GM18505 (cell line): Measurements from ENCODE around the gene CXADR.
A peak's percentile ranks its signal among the peaks of the same experiment; 100 is the strongest.
"Not testable (repeated sequence)": the region's sequence is repeated elsewhere in the genome, so short reads cannot be mapped to it uniquely, and the experiment has no call there.

ENCODE experiments used
- ATAC-seq: cut with Tn5 transposase; IDR thresholded peaks from one replicate; pipeline ENCODE4 v1.9.1; 2021; ENCODE audit not compliant: unreplicated experiment
- POLR2A ChIP-seq: IDR thresholded peaks from 4 replicates; pipeline ENCODE4 v1.6.1; 2011; ENCODE audit warnings: borderline replicate concordance; ENCODE audit not compliant: insufficient read depth, insufficient read length; ENCODE audit errors: extremely low read depth

CXADR gene

DNA sequence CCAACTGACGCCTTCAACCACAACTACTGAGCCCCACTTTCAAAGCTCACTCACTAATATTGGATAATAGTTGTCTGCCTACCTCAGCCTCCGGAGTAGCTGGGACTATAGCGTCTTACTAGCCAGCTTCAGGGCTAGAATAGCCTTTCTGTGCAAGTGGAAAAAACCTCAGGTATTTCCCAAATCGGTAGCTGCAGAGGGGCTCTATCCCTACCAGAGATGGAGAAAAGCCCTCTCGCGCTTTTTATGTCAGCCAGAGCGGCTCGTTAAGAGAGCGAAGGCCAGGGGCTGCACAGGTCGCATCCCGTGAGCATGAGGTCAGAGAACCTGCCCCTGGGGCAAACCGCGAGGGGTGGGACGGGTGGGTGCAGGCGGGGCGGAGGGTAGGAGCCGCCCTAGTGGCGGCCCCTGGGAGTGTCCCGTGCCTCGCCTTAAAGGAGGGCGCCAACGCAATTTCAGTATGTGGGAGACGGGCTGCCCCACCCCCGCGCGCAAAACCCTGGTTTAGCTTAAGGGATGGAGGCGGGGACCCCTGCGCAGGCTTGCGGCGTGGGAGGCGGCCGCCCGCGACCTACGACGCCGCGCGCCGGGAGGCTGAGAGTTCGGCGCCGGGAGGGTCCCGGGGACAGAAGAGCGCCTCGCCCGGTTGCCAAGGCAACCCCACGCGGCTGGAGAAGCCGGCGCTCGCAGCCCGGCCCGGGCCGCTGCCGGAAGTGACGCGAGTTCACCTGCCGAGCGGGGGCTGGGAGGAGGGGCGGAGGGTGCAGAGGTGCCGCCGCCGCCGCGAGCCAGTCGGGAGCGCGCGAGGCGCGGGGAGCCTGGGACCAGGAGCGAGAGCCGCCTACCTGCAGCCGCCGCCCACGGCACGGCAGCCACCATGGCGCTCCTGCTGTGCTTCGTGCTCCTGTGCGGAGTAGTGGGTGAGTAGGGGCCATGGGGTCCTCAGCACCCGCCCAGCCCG is at the start of gene CXADR:
Gene CXADR, plus strand, starts transcription at position 791 of the 961 bp plus-strand sequence. Its CDS starts 87 bp downstream, at position 878.
- peak; percentile 96 for ATAC-seq
- no peak for TF ChIP-seq POLR2A

DNA sequence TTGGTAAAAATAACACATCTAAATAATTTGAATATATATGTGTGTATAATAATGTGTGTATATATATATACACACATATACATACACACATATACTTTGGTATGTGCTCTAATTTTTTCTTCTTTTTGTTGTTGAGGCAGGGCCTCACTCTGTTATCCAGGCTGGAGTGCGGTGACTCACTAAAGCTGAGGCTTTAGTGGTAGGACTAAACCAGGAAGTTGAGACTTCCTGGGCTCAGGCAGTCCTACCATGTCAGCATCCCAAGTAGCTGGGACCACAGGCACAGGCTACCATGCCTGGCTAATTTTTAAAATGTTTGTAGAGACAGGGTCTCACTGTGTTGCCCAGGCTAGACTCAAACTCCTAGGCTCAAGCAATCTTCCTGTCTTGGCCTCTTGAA is 46.7 kb upstream of the CXADR start:
- ATAC-seq: no peak
- no peak for TF ChIP-seq POLR2A

DNA sequence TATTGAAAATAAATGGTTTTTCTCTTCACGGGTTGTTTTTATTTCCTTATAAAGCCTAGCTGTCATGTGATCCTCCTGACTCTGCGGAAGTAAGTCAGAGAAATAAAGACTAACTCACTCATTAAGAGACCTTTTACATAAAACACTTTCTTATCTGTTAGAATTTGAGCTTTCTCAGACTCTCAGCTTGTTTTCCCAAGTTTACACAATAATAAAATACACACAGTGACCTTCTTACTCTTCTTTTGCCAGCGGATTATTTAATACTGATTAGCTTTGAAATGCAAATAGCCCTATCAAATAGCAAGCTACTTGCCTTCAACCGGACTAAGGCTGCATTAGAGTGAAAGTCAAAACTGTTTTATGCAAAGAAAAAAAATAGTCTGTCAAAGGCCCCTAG is 45.5 kb upstream of the CXADR start:
- no peak for ATAC-seq
- TF ChIP-seq POLR2A: no peak

DNA sequence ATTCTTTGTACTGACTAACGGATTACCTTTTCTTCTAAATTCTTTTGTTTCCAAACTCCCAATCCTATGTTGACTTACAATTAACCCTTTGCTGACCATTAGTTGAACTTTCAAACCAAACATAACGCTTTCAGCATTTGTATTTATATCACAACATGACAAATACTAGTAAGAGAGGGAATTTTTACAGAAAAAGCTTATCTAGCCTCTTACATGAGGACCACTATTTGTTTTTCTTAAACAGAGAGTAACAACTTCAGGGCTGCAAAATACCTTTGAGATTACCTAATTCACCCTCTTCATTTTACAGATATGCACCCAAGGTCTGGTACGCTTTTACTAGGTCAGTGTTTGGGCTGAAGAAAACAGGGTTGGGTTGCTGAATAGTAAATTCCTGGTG is 45.0 kb upstream of the CXADR start:
- no peak for TF ChIP-seq POLR2A
- no peak for ATAC-seq

DNA sequence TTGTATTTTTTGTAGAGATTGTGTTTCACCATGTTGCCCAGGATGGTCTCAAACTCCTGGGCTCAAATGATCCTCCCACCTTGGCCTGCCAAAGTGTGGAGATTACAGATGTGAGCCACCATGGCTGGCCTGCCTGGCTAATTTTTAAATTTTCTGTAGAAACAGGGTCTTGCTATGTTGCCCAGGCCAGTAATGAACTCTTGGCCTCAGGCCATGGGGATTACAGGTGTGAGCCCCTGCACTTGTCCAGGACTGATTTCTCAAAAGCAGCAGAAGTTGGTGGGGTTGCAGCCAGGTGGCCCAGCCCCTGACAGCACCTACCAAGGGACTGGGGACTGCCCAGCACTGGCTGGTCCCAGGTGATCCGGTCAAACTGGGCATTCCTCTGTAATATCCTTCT is 44.1 kb upstream of the CXADR start:
- TF ChIP-seq POLR2A: no peak
- no peak for ATAC-seq

DNA sequence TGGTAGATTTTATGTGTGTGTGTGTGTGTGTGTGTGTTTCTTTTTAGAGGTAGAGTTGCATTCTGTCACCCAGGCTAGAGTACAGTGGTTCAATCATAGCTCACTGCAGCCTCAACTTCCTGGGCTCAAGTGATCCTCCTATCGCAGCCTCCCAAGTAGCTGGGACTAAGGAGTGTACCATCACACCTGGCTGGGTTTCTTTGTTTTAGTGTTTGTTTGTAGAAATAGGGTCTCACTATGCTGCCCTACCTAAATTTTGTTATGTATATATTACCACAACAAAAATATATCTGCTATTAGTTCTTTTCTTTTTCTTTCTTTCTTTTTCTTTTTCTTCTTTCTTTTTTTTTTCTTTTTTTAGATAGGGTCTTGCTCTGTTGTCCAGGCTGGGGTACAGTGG is 43.1 kb upstream of the CXADR start:
- TF ChIP-seq POLR2A: no peak
- no peak for ATAC-seq

DNA sequence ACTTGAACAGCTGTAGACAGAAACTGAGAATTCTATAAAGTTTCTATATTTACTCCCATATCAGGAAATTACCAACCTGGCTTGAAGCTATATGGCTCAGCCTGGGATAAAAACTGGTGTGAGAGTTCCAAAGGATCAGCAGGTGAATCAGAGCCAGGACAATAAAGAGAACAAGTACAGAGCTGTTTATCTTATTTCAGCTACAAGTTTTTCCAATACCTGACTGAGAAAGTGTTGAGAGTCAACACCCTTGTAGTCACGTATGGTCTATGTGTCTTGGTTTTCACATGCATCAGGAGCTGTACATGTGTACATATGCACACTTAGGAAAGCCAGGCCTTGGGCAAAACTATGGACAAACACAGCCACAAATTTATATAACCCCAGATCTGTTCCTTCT is 40.7 kb upstream of the CXADR start:
- ATAC-seq: no peak
- no peak for TF ChIP-seq POLR2A

DNA sequence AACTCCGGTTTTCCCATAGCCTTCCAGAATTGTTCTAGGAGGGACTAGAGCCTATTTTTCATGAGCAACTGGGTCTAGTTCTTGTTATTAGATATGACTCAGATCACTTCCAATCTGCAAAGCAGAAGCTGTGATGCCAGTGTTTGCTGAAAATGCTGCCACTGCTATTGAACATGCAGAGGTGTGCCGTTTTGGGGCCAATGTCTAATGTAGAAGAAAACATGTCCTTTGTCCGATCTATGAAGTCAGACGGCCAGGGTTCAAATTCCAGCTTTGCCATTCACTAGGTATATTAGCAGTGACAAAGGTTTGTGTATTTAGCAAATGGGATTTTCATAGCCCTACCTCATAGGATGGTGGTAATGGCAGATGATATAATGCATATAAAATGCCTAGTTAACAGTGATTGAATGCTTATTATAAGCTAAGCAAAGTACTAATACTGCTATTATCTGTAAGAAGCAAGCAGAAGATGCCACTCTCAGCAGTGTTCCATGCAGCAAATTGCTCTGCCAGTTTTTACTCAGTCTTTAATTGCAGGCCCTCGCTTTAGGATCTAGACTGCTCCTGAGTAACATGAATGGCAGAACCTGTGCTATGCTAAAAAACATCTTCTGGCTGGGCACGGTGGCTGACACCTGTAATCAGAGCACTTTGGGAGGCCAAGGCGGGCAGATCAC is 40.1 kb upstream of the CXADR start:
- no peak for ATAC-seq
- TF ChIP-seq POLR2A: no peak

DNA sequence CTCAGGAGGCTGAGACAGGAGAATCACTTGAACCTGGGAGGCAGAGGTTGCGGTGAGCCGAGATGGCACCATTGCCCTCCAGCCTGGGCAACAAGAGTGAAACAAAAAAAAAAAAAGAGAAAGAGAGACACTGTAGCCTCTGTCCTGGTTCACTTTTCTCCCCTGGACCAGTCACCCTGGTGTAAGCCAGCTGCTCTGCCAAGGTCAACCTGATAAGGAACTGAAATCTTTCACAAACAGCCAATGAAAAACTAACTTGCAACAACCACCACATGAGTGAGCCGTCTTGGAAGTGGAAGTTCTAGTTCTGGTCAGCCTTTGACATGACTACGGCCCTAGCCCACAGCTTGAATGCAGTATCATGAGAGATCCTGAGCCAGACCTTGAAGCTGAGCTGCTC is 36.8 kb upstream of the CXADR start:
- no peak for TF ChIP-seq POLR2A
- ATAC-seq: peak; percentile 83

DNA sequence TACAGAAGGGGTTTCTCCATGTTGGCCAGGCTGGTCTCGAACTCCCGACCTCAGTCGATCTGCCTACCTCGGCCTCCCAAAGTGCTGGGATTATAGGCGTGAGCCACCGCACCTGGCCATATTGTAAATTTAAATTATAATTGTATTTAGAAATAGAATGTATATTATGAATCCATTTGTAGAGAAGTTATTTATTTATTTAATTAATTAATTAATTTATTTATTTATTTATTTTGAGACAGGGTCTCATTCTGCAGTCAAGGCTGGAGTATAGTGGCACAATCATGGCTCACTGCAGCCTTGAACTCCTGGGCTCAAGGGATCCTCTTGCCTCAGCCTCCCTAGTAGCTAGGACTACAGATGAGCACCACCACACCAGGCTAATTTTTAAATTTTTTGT is 34.7 kb upstream of the CXADR start:
- not testable (repeated sequence) for ATAC-seq

DNA sequence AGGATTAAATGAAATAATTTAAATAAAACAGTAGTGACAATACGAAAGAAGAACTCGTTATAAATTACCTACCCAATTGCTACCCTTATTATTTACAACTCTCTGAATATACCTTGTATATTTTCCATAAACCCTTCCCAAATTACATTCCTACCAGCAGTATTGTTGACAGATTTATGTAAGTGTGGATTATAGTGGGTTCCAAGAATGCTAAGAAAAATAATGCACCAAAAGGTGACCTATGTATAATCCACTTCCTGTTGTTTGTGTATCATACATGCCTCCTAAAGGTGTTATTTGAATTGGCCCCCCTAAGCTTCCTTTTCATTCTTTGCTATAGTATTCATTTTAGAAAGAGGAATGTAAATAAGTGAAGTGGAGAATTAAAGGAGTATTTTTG is 33.2 kb upstream of the CXADR start:
- ATAC-seq: no peak
- no peak for TF ChIP-seq POLR2A

DNA sequence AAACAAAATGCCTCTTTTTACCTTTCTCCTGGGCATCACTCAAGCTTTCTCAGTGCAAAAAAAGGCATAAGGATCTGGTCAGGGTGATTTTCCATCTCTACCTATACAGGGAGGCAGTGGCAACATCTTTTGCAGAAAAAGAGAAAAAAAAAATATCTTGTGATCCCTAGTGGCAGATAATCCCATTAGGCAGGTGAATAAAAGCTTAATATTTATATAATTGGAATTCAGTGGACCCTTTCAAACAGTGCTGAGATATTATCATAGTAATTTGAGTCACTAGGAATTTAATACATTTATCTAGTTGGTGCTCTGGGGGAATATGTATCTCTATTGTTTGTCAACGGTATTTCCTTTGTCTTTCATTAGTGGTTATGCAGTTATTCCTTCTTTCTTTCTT is 29.9 kb upstream of the CXADR start:
- ATAC-seq: no peak
- TF ChIP-seq POLR2A: no peak

DNA sequence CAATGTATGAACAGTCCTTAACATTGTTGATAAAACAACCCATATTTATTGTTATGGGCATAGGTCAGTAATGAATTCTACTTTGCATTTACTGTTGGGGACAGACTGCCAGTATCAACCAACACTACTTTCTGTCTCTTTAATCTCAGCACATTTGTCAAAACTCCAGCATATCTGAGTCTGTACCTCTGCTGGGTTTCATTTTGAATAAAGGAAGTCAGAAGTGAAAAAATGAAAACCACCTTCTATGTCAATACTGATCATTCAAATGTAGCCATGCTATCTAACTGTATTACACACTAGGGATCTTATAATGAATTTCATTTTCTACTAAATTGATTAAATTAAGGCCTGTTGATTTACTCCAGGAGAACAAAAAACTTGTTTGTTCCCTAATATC is 24.2 kb upstream of the CXADR start:
- TF ChIP-seq POLR2A: no peak
- ATAC-seq: peak; percentile 90

DNA sequence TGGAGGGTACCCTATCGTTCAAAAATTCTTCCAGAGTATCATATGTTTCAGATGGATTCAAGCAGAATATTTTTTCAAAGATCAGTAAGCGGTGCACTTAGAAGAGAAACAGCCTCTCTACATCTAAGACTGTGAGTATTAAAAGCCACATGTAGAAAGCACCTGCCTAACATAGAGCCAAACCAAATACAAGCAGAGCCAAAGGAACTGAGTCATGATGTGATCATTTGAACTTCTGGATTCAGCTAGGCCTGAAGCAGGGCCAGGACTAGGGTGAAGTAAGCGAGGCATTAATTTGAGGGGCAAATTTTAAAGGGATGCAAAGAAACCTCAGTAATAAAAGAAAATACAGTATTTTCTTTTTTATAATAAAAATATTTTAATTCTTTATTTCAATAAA is 23.3 kb upstream of the CXADR start:
- not testable (repeated sequence) for ATAC-seq
